ENCODE measurements around the gene UBE2R2. TPM values are rescaled to one million over a fixed set of nuclear protein-coding genes. Genes with fewer than 3 reads are reported as not detected.
A peak's percentile ranks its signal among the peaks of the same experiment; 100 is the strongest.

UBE2R2 gene
- total and polyA plus RNA-seq, 2 donors (not counting 1 experiment from before 2014, with no cell fraction given) = 23.9 to 57.1 TPM

- no peaks in the 10 kb centered on the region for H3K9me3 ChIP-seq (ENCODE audit: control insufficient read depth, insufficient read depth, low read depth, low read length)
- no peak overlapping the region for H3K9ac ChIP-seq (ENCODE audit: insufficient read depth, low read length)
- no peaks in the 10 kb centered on the region for H4K20me1 ChIP-seq (ENCODE audit: control insufficient read depth, extremely low read depth, insufficient read depth, low read length)
- H3K27ac ChIP-seq (ENCODE audit: insufficient read depth, low read length) = no peak overlapping the region
- peaks cover 6% of the 10 kb centered on the region for H3K4me1 ChIP-seq (ENCODE audit: control insufficient read depth, extremely low read depth, insufficient read depth, low read length)
- no peaks in the 10 kb centered on the region for H3K36me3 ChIP-seq (ENCODE audit: control insufficient read depth, insufficient read depth, low read length)
- H3K4me2 ChIP-seq (ENCODE audit: extremely low read depth, insufficient read depth, low read length) = no peak overlapping the region
- no peak for DNase-seq (ENCODE audit: low read depth in 2 of 2)
- no peak overlapping the region for H2AFZ ChIP-seq (ENCODE audit: low read length)
- no peak overlapping the region for H3K4me3 ChIP-seq (replicated peaks in 1 of 4; ENCODE audit: control extremely low read depth in 1 of 4, insufficient read depth in 1 of 4, low read depth in 3 of 4, low read length in 4 of 4)
- TF ChIP-seq EZH2 (IDR thresholded peaks at IDR 0.05; ENCODE audit: low read length, missing control alignments) = no peak
- TF ChIP-seq, protein P1, sequence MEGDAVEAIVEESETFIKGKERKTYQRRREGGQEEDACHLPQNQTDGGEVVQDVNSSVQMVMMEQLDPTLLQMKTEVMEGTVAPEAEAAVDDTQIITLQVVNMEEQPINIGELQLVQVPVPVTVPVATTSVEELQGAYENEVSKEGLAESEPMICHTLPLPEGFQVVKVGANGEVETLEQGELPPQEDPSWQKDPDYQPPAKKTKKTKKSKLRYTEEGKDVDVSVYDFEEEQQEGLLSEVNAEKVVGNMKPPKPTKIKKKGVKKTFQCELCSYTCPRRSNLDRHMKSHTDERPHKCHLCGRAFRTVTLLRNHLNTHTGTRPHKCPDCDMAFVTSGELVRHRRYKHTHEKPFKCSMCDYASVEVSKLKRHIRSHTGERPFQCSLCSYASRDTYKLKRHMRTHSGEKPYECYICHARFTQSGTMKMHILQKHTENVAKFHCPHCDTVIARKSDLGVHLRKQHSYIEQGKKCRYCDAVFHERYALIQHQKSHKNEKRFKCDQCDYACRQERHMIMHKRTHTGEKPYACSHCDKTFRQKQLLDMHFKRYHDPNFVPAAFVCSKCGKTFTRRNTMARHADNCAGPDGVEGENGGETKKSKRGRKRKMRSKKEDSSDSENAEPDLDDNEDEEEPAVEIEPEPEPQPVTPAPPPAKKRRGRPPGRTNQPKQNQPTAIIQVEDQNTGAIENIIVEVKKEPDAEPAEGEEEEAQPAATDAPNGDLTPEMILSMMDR (conservative IDR thresholded peaks at IDR 0.05 in 1 of 2, IDR thresholded peaks at IDR 0.05 in 1 of 2; ENCODE audit: low read depth in 1 of 2, low read length in 2 of 2) = no peak
- H3K79me2 ChIP-seq (ENCODE audit: control insufficient read depth, insufficient read depth, low read length) = no peaks in the 10 kb centered on the region
- no peaks in the 10 kb centered on the region for H3K27me3 ChIP-seq (ENCODE audit: control insufficient read depth, insufficient read depth, low read length)
Observed at GRCh38 chr9:33776578-33776977, 40.4 kb upstream of the UBE2R2 start.

- H3K9me3 ChIP-seq (ENCODE audit: control insufficient read depth, insufficient read depth, low read depth, low read length) = no peaks in the 10 kb centered on the region
- H2AFZ ChIP-seq (ENCODE audit: low read length) = no peak overlapping the region
- H3K36me3 ChIP-seq (ENCODE audit: control insufficient read depth, insufficient read depth, low read length) = no peaks in the 10 kb centered on the region
- H3K4me2 ChIP-seq (ENCODE audit: extremely low read depth, insufficient read depth, low read length) = no peak overlapping the region
- no peak overlapping the region for H3K9ac ChIP-seq (ENCODE audit: insufficient read depth, low read length)
- DNase-seq (ENCODE audit: low read depth in 2 of 2) = peak; percentile 43 to 60
- peaks cover 10% of the 10 kb centered on the region for H3K4me1 ChIP-seq (ENCODE audit: control insufficient read depth, extremely low read depth, insufficient read depth, low read length)
- TF ChIP-seq EZH2 (IDR thresholded peaks at IDR 0.05; ENCODE audit: low read length, missing control alignments) = no peak
- TF ChIP-seq, protein P1 (conservative IDR thresholded peaks at IDR 0.05 in 1 of 2, IDR thresholded peaks at IDR 0.05 in 1 of 2; ENCODE audit: low read depth in 1 of 2, low read length in 2 of 2) = peak; percentile 86 to 93
- H3K4me3 ChIP-seq (replicated peaks in 1 of 4; ENCODE audit: control extremely low read depth in 1 of 4, insufficient read depth in 1 of 4, low read depth in 3 of 4, low read length in 4 of 4) = no peak overlapping the region
- no peaks in the 10 kb centered on the region for H4K20me1 ChIP-seq (ENCODE audit: control insufficient read depth, extremely low read depth, insufficient read depth, low read length)
- no peak overlapping the region for H3K27ac ChIP-seq (ENCODE audit: insufficient read depth, low read length)
- no peaks in the 10 kb centered on the region for H3K27me3 ChIP-seq (ENCODE audit: control insufficient read depth, insufficient read depth, low read length)
- H3K79me2 ChIP-seq (ENCODE audit: control insufficient read depth, insufficient read depth, low read length) = no peaks in the 10 kb centered on the region
Observed at GRCh38 chr9:33778700-33779351, 38.1 kb upstream of the UBE2R2 start.

DNA sequence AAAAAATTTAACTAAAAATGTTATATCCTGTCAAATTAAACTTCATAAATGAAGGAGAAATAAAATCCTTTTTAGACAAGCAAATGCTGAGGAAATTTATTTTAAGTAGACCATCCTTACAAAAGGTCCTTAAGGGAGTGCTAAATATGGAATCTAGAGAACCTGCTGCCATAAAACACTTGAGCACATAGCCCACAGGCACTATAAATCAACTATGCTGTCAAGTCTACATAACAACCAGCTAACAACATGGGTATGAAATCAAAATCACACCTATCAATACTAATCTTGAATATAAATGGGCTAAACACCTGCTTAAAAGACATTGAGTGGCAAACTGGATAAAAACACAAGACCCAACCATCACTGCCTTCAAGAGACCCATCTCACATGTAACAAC is 36.7 kb upstream of the UBE2R2 start:
- no peak for DNase-seq (ENCODE audit: low read depth in 2 of 2)
- no peaks in the 10 kb centered on the region for H4K20me1 ChIP-seq (ENCODE audit: control insufficient read depth, extremely low read depth, insufficient read depth, low read length)
- H3K9me3 ChIP-seq (ENCODE audit: control insufficient read depth, insufficient read depth, low read depth, low read length) = no peaks in the 10 kb centered on the region
- H2AFZ ChIP-seq (ENCODE audit: low read length) = no peak overlapping the region
- H3K4me3 ChIP-seq (replicated peaks in 1 of 4; ENCODE audit: control extremely low read depth in 1 of 4, insufficient read depth in 1 of 4, low read depth in 3 of 4, low read length in 4 of 4) = no peak overlapping the region
- H3K4me1 ChIP-seq (ENCODE audit: control insufficient read depth, extremely low read depth, insufficient read depth, low read length) = peaks cover 10% of the 10 kb centered on the region
- no peak overlapping the region for H3K4me2 ChIP-seq (ENCODE audit: extremely low read depth, insufficient read depth, low read length)
- no peaks in the 10 kb centered on the region for H3K27me3 ChIP-seq (ENCODE audit: control insufficient read depth, insufficient read depth, low read length)
- no peaks in the 10 kb centered on the region for H3K79me2 ChIP-seq (ENCODE audit: control insufficient read depth, insufficient read depth, low read length)
- no peaks in the 10 kb centered on the region for H3K36me3 ChIP-seq (ENCODE audit: control insufficient read depth, insufficient read depth, low read length)
- H3K27ac ChIP-seq (ENCODE audit: insufficient read depth, low read length) = no peak overlapping the region
- TF ChIP-seq, protein P1 (conservative IDR thresholded peaks at IDR 0.05 in 1 of 2, IDR thresholded peaks at IDR 0.05 in 1 of 2; ENCODE audit: low read depth in 1 of 2, low read length in 2 of 2) = no peak
- H3K9ac ChIP-seq (ENCODE audit: insufficient read depth, low read length) = no peak overlapping the region

Data from fibroblast of lung (primary cell).